Hepatocyte (in vitro differentiated cells): ENCODE measurements around the gene FAM180A.

ENCODE experiments used
- CTCF ChIP-seq: fragments of 200-600 bp; sonication (generic); IDR thresholded peaks from 2 replicates; pipeline ENCODE4 v1.5.1; 2016; ENCODE audit warnings: antibody characterized with exemption, mild to moderate bottlenecking; ENCODE audit not compliant: poor library complexity
- EZH2 ChIP-seq: fragments of 200-600 bp; sonication (generic); IDR thresholded peaks from 2 replicates; pipeline ENCODE4 v1.6.1; 2016; ENCODE audit warnings: antibody characterized with exemption, mild to moderate bottlenecking, borderline replicate concordance

GRCh38 chr7:135708041-135708440, 40.6 kb downstream of the FAM180A start:
- TF ChIP-seq CTCF (no peak), EZH2 (no peak)
